GM11168 (cell line): ENCODE measurements around the gene BRAT1.

Experiments
- in situ Hi-C: fragments of 300-500 bp; cut with MboI; formaldehyde crosslinking; loops from one replicate; pipeline ENCODE4 v1.12.0; 2022; ENCODE audit warnings: low sequenced_read_pairs; ENCODE audit not compliant: unreplicated experiment

Gene BRAT1

GRCh38 chr7:2516194-2516555, 39.1 kb downstream of the BRAT1 start:
- in situ Hi-C loops, result no loop called here

GRCh38 chr7:2515424-2516193, 39.7 kb downstream of the BRAT1 start:
- in situ Hi-C loops, result no loop called here

- in situ Hi-C loops, result no loop called here
These were observed 40.6 kb downstream of the BRAT1 start for GRCh38 chr7:2514473-2515423.

GRCh38 chr7:2513702-2514101, 41.6 kb downstream of the BRAT1 start:
- in situ Hi-C loops, result no loop called here

DNA sequence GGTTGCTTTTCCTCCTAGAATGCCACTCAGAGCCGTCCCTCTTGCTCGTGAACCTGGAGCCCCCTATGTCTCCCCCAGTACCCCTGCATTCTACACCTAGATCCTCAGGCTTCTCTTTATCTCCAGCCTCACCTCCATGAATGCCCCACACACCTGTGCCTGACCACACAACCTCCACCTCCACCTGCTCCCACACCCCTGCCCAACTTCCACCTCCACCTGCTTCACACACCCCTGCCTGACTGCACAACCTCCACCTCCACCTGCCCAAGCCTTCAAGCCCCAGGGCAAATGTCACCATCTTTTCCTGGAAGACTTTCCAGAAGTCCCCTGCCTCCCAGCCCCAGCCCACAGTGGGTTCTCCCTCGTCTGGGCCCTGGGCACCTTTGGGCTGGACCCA, 42.6 kb downstream of the BRAT1 start:
- in situ Hi-C loops, result no loop called here

DNA sequence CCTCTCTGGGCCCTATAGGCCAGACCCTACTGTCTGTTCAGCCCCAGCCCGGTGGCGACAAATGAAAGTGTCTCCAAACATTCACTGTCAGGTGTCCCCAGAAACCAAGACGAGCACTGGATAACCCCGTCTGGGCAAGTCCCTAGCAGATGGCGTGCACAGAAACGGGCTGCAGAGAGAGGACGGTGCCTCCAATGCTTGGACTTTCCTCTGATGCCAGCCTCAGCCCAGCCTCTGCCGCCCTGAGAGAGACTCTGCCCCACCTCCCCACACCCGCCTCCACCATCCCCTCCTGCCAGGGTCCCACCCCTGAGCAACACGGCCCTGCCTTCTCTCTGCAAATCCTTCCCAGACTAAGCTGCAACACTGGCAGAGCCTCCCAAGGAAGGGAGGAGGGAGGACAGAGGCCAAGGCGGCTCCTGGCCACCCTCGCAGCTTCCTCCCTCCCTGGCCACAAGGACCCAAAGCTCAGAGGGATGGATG, 43.1 kb downstream of the BRAT1 start:
- in situ Hi-C loops, result no loop called here

DNA sequence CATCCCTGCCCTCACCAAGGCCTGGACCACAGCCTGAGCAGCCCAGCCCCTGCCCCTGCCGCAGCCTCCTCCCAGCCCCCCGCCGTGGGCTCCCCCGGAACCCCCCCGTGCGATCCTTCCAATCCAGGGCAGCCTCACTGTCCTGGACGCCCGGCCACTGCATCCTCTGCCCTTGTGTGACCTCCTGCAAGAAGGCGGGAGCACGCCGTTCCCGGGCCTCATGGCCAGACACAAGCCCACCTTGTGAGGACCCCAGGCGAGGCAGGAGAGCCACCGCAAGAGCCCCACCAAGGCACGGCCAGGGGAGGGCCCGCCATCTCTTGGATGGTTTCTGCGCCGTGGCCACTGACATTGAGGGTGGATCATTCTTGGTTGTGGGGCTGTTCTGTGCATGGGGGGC, 43.6 kb downstream of the BRAT1 start:
- in situ Hi-C loops, result no loop called here

DNA sequence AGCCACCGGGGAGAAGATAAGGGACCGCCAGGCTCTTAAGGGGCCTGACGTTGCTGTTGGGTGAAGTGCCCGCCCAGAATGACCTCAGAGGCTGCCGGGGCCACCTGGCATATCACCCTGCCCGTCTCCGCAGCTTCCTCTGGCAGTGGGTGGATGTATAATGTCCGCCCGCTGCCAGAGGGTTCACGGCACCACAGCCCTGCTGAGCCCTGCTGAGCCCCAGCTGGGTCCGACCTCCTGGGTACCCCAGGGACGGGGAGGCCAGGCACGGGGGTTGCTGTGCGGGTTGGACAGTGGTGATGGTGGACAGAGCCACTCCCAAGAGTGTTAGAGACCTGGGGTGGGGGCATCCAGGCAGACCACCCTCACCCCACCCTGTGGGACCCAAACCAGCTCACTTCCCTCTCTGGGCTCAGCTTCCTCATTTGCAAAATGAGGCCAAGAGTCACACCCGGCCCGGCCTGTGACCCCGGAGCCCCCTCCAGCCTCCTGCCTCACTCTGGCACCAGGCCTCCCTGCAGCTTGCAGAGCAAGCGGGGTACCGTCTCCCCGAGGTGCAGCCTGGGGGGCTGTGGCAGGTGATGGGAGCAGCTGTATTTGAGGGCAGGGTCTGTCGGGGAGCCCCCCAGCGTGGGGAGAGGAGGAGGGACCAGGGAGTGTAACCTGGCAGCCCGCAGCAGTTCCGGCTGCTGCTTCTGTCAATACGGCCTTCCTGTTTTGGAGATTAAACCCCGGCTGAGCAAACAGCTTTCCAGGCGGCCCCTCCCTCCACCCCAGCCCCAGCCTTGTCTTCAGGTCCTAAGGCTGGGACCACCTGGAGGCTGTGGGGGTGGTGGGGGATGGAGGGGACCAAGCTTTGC, 44.2 kb downstream of the BRAT1 start:
- in situ Hi-C loops, result no loop called here

DNA sequence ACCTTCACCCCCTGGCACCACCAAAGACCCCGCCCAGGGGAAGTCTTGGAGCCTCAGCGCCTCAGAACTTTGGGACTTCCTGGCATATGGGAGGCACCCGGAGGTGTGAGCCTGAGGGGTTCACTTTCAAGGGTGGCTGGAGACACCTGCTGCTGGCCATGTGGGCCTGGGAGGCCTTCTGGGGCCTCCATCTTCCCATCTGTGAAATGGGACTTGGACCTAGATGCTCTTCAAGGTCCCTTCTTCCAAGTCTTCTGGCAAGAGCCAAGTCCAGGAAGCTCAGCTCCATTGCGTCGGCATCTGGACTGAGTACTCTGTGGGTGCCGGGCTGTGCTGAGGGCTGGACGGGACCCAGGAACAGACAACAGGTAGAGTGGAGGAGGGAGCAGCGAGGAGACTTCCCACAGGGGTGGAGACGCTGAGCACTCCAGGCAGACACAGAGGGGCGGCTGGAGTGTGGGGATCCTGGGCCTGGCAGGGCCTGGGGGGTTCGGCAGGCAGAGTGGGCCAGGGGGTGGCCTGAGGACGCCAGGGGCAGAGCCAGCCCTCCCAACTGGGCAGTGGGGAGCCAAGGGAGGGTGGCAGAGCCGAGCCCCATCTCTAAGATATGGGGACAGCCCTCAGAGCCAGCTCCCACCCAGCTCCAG, 45.1 kb downstream of the BRAT1 start:
- in situ Hi-C loops, result no loop called here

DNA sequence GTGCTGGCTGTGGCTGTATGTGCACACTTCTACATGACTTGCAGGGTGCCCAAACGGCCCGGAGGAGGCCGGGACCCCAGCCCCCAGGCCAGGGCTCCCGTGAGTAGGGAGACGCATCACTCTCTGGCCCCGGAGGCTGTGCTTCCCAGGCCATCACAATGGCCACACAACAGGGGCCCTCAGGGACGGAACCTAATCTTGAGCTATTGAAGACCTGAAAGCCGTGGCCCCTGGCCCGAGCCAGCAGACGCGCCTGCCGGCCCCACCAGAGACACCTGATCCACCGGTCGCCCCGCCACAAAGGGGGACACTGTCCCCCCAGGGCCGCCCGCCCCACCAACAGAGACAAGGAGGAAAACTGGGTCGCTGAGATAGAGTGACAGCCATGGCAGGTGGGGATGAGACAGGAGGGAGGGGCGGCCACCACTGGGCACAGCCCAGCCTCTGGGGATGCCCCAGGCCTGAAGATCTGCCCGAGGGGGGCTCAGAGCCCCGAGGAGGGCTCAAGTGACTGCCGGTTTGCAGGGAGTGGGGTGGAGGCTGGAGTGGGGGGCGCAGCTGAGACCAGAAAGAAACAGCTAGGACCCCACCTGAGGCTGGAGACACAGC, 45.9 kb downstream of the BRAT1 start:
- in situ Hi-C loops, result no loop called here

- in situ Hi-C loops, result no loop called here
These were observed 46.8 kb downstream of the BRAT1 start for GRCh38 chr7:2508327-2509215.

DNA sequence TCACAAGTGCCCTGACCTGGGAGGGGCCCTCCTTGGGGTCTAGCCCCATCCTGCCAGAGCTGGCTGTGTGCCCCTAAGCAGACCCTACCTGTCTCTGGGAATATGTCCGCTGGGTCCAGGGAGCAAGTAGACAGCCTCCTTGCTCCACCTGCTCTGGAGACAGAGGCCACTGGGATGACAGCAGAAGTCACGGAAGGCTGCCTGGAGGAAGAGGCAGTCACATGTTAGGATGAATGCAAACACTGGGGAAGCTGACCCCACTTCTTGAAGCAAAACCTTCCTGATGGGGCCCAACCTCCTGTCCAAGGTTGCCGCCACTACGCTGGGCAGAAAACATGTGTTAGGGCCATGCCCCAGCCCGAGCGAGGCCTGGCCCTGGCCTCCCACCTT, 47.4 kb downstream of the BRAT1 start:
- in situ Hi-C loops, result no loop called here

DNA sequence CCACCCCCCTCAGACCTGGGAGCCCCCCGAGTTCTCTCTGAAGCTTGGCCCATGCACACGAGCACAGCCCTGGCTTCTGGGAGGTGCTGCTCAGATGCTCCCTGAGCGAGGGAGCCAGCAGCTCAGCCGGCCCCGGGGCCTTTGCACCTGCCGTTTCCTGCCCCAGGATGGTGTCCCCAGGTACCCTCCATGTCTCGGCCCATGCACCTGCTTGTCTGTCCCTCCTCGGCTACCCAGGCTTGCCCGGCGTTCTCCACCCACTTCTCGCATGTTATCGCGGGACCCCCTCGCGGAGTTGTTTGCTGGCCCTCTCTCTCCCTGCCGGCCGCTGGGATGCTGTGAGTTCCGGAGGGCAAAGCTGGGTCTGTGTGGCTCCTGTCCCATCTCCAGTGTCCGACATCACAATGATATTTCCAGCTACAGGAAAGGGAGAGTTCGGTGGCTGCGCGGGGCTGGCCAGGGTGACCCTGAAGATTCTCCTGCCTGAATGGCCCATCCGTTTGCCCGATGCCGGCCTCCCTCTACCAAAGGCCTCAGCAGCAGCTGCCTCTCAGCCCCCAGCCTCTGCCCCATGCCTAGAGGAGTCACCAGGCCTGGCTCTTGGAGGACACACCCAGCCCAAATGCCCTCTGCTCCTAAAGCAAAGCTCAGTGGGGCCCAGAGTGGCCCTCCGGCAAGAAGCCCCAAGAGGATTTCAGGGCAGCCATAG, 48.0 kb downstream of the BRAT1 start:
- in situ Hi-C loops, result no loop called here

- in situ Hi-C loops, result no loop called here
These were observed 49.9 kb downstream of the BRAT1 start for GRCh38 chr7:2505401-2505800.

DNA sequence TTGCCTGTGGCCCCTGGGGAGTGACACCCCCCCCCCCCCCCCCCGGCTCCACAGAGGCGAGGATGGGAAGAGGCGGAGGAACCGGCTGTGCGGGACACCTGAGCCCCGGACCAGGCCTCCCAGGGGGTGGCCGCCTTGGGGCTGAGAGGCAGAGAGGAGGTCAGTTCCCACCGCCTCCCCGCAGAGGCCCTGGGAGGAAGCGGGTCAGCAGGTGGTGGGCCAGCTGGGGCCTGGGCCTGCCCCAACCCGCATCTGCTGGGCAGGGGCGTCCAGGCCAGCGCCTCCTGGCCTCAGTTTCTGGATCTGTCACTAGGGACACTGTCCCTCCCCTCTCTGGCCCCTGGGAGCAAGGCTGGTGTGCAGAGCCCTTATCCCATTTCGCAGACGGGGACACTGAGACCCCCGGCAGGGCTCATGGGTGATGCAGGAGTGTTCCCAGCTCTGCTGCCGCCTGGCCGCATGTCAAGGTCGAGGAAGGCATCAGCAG, 50.4 kb downstream of the BRAT1 start:
- in situ Hi-C loops, result no loop called here

- in situ Hi-C loops, result no loop called here
These were observed 51.0 kb downstream of the BRAT1 start for GRCh38 chr7:2504128-2504888.
